PC-3 (cell line): Measurements from ENCODE around the gene JAK3.

ENCODE experiments used
- EZH2 ChIP-seq: fragments of 300-600 bp; sonication (generic); IDR thresholded peaks from one replicate; pipeline ENCODE4 v1.6.1; 2017; ENCODE audit warnings: antibody characterized with exemption, mild to moderate bottlenecking, low read length; ENCODE audit not compliant: unreplicated experiment
- EZH2phosphoT487 ChIP-seq: fragments of 300-600 bp; sonication (generic); IDR thresholded peaks from 2 replicates; pipeline ENCODE4 v1.6.1; 2018; ENCODE audit warnings: mild to moderate bottlenecking, antibody characterized with exemption, low read length, borderline replicate concordance
- TF ChIP-seq, protein P1 (sequence below): fragments of 300-600 bp; sonication (generic); conservative IDR thresholded peaks from 2 replicates; pipeline ENCODE4 v1.5.1; 2017; ENCODE audit warnings: antibody characterized with exemption, low read depth, mild to moderate bottlenecking, low read length

GRCh38 chr19:17871878-17872250 is 24.1 kb upstream of the JAK3 start, which contains the start of gene SLC5A5:
- TF ChIP-seq, protein P1, sequence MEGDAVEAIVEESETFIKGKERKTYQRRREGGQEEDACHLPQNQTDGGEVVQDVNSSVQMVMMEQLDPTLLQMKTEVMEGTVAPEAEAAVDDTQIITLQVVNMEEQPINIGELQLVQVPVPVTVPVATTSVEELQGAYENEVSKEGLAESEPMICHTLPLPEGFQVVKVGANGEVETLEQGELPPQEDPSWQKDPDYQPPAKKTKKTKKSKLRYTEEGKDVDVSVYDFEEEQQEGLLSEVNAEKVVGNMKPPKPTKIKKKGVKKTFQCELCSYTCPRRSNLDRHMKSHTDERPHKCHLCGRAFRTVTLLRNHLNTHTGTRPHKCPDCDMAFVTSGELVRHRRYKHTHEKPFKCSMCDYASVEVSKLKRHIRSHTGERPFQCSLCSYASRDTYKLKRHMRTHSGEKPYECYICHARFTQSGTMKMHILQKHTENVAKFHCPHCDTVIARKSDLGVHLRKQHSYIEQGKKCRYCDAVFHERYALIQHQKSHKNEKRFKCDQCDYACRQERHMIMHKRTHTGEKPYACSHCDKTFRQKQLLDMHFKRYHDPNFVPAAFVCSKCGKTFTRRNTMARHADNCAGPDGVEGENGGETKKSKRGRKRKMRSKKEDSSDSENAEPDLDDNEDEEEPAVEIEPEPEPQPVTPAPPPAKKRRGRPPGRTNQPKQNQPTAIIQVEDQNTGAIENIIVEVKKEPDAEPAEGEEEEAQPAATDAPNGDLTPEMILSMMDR, result no peak
- TF ChIP-seq EZH2 (no peak), EZH2phosphoT487 (no peak)
